ENCODE results near the gene ARFGAP1.

ARFGAP1 gene

DNA sequence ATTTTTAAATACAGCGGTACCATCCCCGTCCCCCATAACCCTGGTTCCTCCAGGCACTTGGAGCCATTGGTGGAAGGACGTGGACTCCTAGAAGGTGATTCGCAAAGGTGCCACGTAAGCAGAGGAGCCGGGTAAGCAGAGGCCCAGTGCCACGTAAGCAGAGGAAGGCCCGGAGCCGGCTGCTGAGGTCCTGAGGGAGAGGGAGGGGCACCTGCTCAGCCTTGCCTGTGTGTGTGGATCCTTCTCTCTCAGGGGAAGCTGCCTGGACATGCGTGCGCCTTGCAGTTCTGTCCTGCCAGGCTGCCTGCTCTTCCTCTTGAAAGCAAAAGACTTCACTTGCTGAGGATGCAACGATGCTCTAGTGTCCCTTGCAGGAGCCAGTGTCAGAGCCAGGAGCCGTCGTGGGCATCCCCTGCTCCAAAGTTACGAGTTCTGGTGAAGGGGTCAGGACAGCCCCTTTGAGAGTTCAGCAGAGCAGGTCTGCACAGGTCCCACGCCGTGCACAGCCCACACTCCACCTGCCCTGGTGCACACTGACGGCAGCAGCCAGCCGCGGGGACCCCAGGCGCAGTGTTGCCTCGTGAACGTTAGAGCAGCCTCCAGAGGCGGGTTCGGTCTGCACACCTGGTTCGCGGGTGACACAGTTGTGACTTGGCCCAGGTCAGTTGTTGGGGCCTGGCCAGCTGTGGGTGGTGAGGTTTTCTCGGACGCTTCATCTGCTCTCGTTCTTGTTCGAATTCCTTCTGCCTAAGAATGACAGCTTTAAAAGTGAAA, 16.5 kb upstream of the ARFGAP1 start:
- Histone ChIP-seq H3K9me3 (ENCODE audit: control insufficient read depth, insufficient read depth, low read length) (no peaks in the 10 kb centered on the region), H3K4me3 (ENCODE audit: low read length) (no peak overlapping the region), H4K20me1 (ENCODE audit: control insufficient read depth, insufficient read depth, low read depth, low read length) (peaks cover 6% of the 10 kb centered on the region; the same call in 1 of the 2 replicates), H3K36me3 (ENCODE audit: control insufficient read depth, low read length) (no peaks in the 10 kb centered on the region), H3K4me2 (ENCODE audit: low read length) (no peak overlapping the region), H3K27me3 (ENCODE audit: control insufficient read depth, low read length) (peaks cover 17% of the 10 kb centered on the region), H3K27ac (ENCODE audit: low read depth, low read length) (no peak overlapping the region), H3K4me1 (ENCODE audit: control insufficient read depth, low read length) (no peaks in the 10 kb centered on the region), H3F3A (ENCODE audit: control insufficient read depth, insufficient read depth) (no peaks in the 10 kb centered on the region), H3K9me2 (replicated peaks; ENCODE audit: control insufficient read depth, low read length) (no peaks in the 10 kb centered on the region), H3K79me2 (ENCODE audit: control insufficient read depth, low read length) (no peaks in the 10 kb centered on the region)
- TF ChIP-seq, protein P1, sequence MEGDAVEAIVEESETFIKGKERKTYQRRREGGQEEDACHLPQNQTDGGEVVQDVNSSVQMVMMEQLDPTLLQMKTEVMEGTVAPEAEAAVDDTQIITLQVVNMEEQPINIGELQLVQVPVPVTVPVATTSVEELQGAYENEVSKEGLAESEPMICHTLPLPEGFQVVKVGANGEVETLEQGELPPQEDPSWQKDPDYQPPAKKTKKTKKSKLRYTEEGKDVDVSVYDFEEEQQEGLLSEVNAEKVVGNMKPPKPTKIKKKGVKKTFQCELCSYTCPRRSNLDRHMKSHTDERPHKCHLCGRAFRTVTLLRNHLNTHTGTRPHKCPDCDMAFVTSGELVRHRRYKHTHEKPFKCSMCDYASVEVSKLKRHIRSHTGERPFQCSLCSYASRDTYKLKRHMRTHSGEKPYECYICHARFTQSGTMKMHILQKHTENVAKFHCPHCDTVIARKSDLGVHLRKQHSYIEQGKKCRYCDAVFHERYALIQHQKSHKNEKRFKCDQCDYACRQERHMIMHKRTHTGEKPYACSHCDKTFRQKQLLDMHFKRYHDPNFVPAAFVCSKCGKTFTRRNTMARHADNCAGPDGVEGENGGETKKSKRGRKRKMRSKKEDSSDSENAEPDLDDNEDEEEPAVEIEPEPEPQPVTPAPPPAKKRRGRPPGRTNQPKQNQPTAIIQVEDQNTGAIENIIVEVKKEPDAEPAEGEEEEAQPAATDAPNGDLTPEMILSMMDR (IDR thresholded peaks at IDR 0.05; ENCODE audit: low read depth, low read length, poor library complexity, severe bottlenecking): no peak
- no peak for TF ChIP-seq EZH2phosphoT487 (IDR thresholded peaks at IDR 0.05; ENCODE audit: borderline replicate concordance, low read length)

DNA sequence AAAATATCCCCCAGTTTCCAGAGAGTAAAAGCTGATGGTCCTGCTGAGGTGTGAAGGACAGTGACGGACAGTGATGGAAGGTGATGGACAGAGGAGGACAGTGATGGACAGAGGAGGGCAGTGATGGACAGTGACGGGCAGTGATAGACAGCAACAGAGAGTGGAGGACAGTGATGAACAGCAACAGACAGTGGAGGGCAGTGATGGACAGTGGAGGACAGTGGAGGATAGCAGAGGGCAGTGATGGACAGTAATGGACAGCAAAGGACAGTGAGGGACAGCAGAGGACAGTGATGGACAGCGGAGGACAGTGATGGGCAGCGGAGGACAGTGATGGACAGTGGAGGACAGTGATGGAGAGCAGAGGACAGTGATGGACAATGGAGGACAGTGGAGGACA, 15.7 kb upstream of the ARFGAP1 start:
- Histone ChIP-seq H3K27me3 (ENCODE audit: control insufficient read depth, low read length) (peaks cover 17% of the 10 kb centered on the region), H3K4me3 (ENCODE audit: low read length) (no peak overlapping the region), H3K79me2 (ENCODE audit: control insufficient read depth, low read length) (no peaks in the 10 kb centered on the region), H3F3A (ENCODE audit: control insufficient read depth, insufficient read depth) (no peaks in the 10 kb centered on the region), H3K36me3 (ENCODE audit: control insufficient read depth, low read length) (no peaks in the 10 kb centered on the region), H3K4me1 (ENCODE audit: control insufficient read depth, low read length) (no peaks in the 10 kb centered on the region), H4K20me1 (ENCODE audit: control insufficient read depth, insufficient read depth, low read depth, low read length) (peaks cover 6% of the 10 kb centered on the region; the same call in 1 of the 2 replicates), H3K9me3 (ENCODE audit: control insufficient read depth, insufficient read depth, low read length) (no peaks in the 10 kb centered on the region), H3K9me2 (replicated peaks; ENCODE audit: control insufficient read depth, low read length) (no peaks in the 10 kb centered on the region), H3K4me2 (ENCODE audit: low read length) (no peak overlapping the region), H3K27ac (ENCODE audit: low read depth, low read length) (no peak overlapping the region)
- no peak for TF ChIP-seq EZH2phosphoT487 (IDR thresholded peaks at IDR 0.05; ENCODE audit: borderline replicate concordance, low read length)
- TF ChIP-seq, protein P1 (IDR thresholded peaks at IDR 0.05; ENCODE audit: low read depth, low read length, poor library complexity, severe bottlenecking): no peak

DNA sequence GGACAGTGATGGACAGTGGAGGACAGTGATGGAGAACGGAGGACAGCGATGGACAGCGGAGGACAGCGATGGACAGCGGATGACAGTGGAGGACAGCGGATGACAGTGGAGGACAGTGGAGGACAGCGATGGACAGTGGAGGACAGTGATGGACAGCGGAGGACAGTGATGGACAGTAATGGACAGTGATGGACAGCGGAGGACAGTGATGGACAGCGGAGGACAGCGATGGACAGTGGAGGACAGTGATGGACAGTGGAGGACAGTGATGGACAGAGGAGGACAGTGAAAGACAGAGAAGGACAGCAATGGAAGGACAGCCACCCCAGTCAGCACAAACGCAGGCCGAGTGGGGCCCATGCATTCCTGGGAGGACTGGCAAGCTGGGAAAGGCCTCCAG, 15.0 kb upstream of the ARFGAP1 start:
- no peak overlapping the region for H3K4me2 ChIP-seq (ENCODE audit: low read length)
- H4K20me1 ChIP-seq (ENCODE audit: control insufficient read depth, insufficient read depth, low read depth, low read length): peaks cover 6% of the 10 kb centered on the region; the same call in 1 of the 2 replicates
- H3K36me3 ChIP-seq (ENCODE audit: control insufficient read depth, low read length): no peaks in the 10 kb centered on the region
- no peaks in the 10 kb centered on the region for H3K79me2 ChIP-seq (ENCODE audit: control insufficient read depth, low read length)
- TF ChIP-seq, protein P1 (IDR thresholded peaks at IDR 0.05; ENCODE audit: low read depth, low read length, poor library complexity, severe bottlenecking): no peak
- no peak for TF ChIP-seq EZH2phosphoT487 (IDR thresholded peaks at IDR 0.05; ENCODE audit: borderline replicate concordance, low read length)
- no peak overlapping the region for H3K4me3 ChIP-seq (ENCODE audit: low read length)
- H3F3A ChIP-seq (ENCODE audit: control insufficient read depth, insufficient read depth): no peaks in the 10 kb centered on the region
- H3K9me2 ChIP-seq (replicated peaks; ENCODE audit: control insufficient read depth, low read length): no peaks in the 10 kb centered on the region
- no peaks in the 10 kb centered on the region for H3K4me1 ChIP-seq (ENCODE audit: control insufficient read depth, low read length)
- H3K27me3 ChIP-seq (ENCODE audit: control insufficient read depth, low read length): peaks cover 16% of the 10 kb centered on the region
- H3K9me3 ChIP-seq (ENCODE audit: control insufficient read depth, insufficient read depth, low read length): no peaks in the 10 kb centered on the region
- no peak overlapping the region for H3K27ac ChIP-seq (ENCODE audit: low read depth, low read length)

Data from DOHH2 (cell line).